ENCODE data around the gene MAMDC4. TPM values are rescaled to one million over a fixed set of nuclear protein-coding genes. Genes with fewer than 3 reads are reported as not detected.

MAMDC4 gene
- total RNA-seq, 2 donors from 2014 or later: 5.2 to 17.7 TPM

GRCh38 chr9:136806067-136806466 lies 46.1 kb upstream of the MAMDC4 start:
- intact Hi-C loops (cut with DNase I): no loop called here
- WGBS: 95% methylated on average over 10 of the region's 10 CpGs
- H3K27ac ChIP-seq: peak overlapping the region in 1 of 2 donors; percentile 95
- DNase-seq (ENCODE audit: low spot score): no peak
- no peaks in the 10 kb centered on the region for H3K36me3 ChIP-seq
- H3K4me3 ChIP-seq: no peak overlapping the region
- peaks cover 15% of the 10 kb centered on the region for H3K4me1 ChIP-seq (replicated peaks)
- no peaks in the 10 kb centered on the region for H3K9me3 ChIP-seq
- TF ChIP-seq POLR2A (IDR thresholded peaks at IDR 0.05) (no peak), POLR2AphosphoS5 (IDR thresholded peaks at IDR 0.05) (no peak), CTCF (IDR thresholded peaks at IDR 0.05) (no peak)
- no peaks in the 10 kb centered on the region for H3K27me3 ChIP-seq (replicated peaks; ENCODE audit: insufficient read depth)

GRCh38 chr9:136806631-136807201 lies 45.4 kb upstream of the MAMDC4 start:
- TF ChIP-seq POLR2AphosphoS5 (IDR thresholded peaks at IDR 0.05): no peak
- no peak for TF ChIP-seq CTCF (IDR thresholded peaks at IDR 0.05)
- TF ChIP-seq POLR2A (IDR thresholded peaks at IDR 0.05): no peak

GRCh38 chr9:136807281-136808074 lies 44.7 kb upstream of the MAMDC4 start, which contains the start of gene RABL6:
Gene RABL6 (plus strand): TSS chr9:136807948. CDS start chr9:136808197, 249 bp downstream.
- WGBS: under 1% methylated on average over 57 of the region's 96 CpGs
- peak within 1 kb of the TSS; percentile 82 to 95 for H3K27ac ChIP-seq
- TF ChIP-seq POLR2AphosphoS5 (IDR thresholded peaks at IDR 0.05): peak; percentile 48
- peak in 2 of 4 experiments; percentile 7 to 20 for TF ChIP-seq CTCF (IDR thresholded peaks at IDR 0.05)
- peak; percentile 49 for TF ChIP-seq POLR2A (IDR thresholded peaks at IDR 0.05)
- no peaks in the 10 kb centered on the region for H3K9me3 ChIP-seq
- DNase-seq (ENCODE audit: low spot score): peak; percentile 66
- H3K4me3 ChIP-seq: peak within 1 kb of the TSS; percentile 89 to 95
- H3K4me1 ChIP-seq (replicated peaks): peaks cover 15% of the 10 kb centered on the region
- intact Hi-C loops (cut with DNase I): no loop called here
- no peaks in the 10 kb centered on the region for H3K36me3 ChIP-seq
- H3K27me3 ChIP-seq (replicated peaks; ENCODE audit: insufficient read depth): no peaks in the 10 kb centered on the region

More at GRCh38 chr9:136806631-136807201, 45.4 kb upstream of the MAMDC4 start:
- Histone ChIP-seq H3K4me3 (peak overlapping the region; percentile 89 to 95), H3K36me3 (no peaks in the 10 kb centered on the region), H3K27ac (peak overlapping the region; percentile 82 to 95), H3K27me3 (replicated peaks; ENCODE audit: insufficient read depth) (no peaks in the 10 kb centered on the region), H3K4me1 (replicated peaks) (peaks cover 15% of the 10 kb centered on the region), H3K9me3 (no peaks in the 10 kb centered on the region)
- intact Hi-C loops (cut with DNase I): no loop called here
- DNase-seq (ENCODE audit: low spot score): no peak
- 64% methylated on average over 21 of the region's 25 CpGs for WGBS

- Histone ChIP-seq H3K27me3 (replicated peaks; ENCODE audit: insufficient read depth) (no peaks in the 10 kb centered on the region), H3K4me1 (replicated peaks) (peaks cover 15% of the 10 kb centered on the region), H3K4me3 (peak overlapping the region; percentile 89 to 95), H3K27ac (peak overlapping the region; percentile 82 to 95), H3K9me3 (no peaks in the 10 kb centered on the region), H3K36me3 (no peaks in the 10 kb centered on the region)
- no peak for DNase-seq (ENCODE audit: low spot score)
- intact Hi-C loops (cut with DNase I): no loop called here
- WGBS: under 1% methylated on average over 63 of the region's 93 CpGs
- TF ChIP-seq POLR2AphosphoS5 (IDR thresholded peaks at IDR 0.05) (no peak), CTCF (IDR thresholded peaks at IDR 0.05) (no peak), POLR2A (IDR thresholded peaks at IDR 0.05) (no peak)
Observed at GRCh38 chr9:136808075-136808805, 43.9 kb upstream of the MAMDC4 start.

All from prostate gland (tissue), 2 donors.